ENCODE measurements around the gene CGRRF1.

Gene CGRRF1

DNA sequence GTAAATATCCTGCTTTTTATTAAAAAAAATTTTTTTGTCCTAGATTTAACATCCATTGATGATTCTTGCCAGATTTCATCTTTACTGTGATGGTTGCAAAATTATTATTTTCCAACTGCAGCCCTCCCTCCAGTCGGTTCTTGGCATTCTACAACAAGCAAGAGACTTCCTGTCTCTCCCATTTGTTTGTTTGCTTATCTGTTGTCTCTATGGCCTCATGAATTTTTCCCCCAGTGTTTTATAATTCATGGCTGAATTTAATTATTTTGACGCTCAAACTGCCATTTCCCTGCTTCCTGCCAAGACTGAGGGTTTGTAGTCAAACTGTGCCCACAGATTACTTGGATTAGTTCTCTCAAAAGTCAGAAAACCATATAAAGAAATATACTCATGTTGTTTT lies 25.9 kb downstream of the CGRRF1 start:
- no peak for DNase-seq (ENCODE audit: low read depth)
- TF ChIP-seq CTCF (conservative IDR thresholded peaks at IDR 0.05; ENCODE audit: low read depth, low read length) = no peak
- no peak overlapping the region for H3K4me3 ChIP-seq (ENCODE audit: low read depth, low read length)

- no peak for TF ChIP-seq CTCF (conservative IDR thresholded peaks at IDR 0.05; ENCODE audit: low read depth, low read length)
- no peak for DNase-seq (ENCODE audit: low read depth)
- H3K4me3 ChIP-seq (ENCODE audit: low read depth, low read length) = no peak overlapping the region
These were observed 27.9 kb downstream of the CGRRF1 start for GRCh38 chr14:54537651-54538050.

DNA sequence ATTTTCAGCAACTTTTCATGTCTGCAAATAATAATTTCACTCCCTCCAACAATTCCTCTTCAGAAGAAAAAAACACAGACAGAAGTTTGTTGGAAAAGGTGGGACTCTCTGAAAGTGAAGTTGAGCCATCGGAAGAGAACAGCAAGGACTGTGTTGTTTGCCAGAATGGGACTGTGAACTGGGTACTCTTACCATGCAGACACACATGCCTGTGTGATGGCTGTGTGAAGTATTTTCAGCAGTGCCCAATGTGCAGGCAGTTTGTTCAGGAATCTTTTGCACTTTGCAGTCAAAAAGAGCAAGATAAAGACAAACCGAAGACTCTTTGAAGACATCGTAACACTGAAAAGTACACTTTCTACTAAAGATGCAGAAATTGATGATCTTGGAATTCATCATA lies 28.3 kb downstream of the CGRRF1 start:
- TF ChIP-seq CTCF (conservative IDR thresholded peaks at IDR 0.05; ENCODE audit: low read depth, low read length) = no peak
- no peak overlapping the region for H3K4me3 ChIP-seq (ENCODE audit: low read depth, low read length)
- no peak for DNase-seq (ENCODE audit: low read depth)

DNA sequence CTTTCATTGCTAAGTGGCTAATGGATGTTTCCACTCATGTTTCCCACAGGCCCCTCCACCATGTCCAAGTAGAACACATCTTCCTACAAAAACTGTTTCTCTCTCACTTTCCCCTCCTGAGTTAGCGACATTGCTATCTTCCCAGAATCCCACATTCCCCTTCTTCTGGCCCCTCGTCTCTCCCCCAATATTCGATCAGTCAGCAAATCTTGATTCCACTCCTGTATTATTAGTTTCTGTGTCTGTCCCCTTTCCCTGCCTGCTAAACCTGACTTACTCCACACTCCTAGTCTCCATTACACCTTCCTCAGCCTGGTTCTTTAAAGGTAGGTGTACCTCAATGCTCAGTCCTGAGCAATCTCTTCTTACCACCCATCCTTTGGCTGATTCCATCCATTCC lies 37.9 kb downstream of the CGRRF1 start:
- no peak for TF ChIP-seq CTCF (conservative IDR thresholded peaks at IDR 0.05; ENCODE audit: low read depth, low read length)
- DNase-seq (ENCODE audit: low read depth) = no peak

DNA sequence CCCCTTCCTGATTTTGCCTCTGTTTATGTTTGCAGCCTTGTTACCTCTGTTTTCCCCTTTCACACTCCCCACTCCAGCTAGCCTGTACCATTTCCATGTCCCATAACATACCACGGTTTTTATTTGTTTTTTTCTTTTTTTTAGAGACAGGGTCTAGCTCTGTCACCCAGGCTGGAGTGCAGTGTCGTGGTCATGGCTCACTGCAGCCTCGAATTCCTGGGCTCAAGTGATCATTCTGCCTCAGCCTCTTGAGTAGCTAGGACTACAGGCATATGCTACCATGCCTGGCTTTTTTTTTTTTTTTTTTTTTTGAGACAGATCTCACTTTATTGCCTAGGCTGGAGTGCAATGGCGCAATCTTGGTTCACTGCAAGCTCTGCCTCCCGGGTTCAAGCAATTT lies 38.8 kb downstream of the CGRRF1 start:
- no peak for TF ChIP-seq CTCF (conservative IDR thresholded peaks at IDR 0.05; ENCODE audit: low read depth, low read length)
- no peak for DNase-seq (ENCODE audit: low read depth)

More for the DNA sequence above, 37.9 kb downstream of the CGRRF1 start:
- no peak overlapping the region for H3K4me3 ChIP-seq (ENCODE audit: low read depth, low read length)

GRCh38 chr14:54549862-54550261 lies 40.2 kb downstream of the CGRRF1 start:
- no peak for DNase-seq (ENCODE audit: low read depth)
- no peak for TF ChIP-seq CTCF (conservative IDR thresholded peaks at IDR 0.05; ENCODE audit: low read depth, low read length)
- no peak overlapping the region for H3K4me3 ChIP-seq (ENCODE audit: low read depth, low read length)

More for the DNA sequence above, 38.8 kb downstream of the CGRRF1 start:
- no peak overlapping the region for H3K4me3 ChIP-seq (ENCODE audit: low read depth, low read length)

DNA sequence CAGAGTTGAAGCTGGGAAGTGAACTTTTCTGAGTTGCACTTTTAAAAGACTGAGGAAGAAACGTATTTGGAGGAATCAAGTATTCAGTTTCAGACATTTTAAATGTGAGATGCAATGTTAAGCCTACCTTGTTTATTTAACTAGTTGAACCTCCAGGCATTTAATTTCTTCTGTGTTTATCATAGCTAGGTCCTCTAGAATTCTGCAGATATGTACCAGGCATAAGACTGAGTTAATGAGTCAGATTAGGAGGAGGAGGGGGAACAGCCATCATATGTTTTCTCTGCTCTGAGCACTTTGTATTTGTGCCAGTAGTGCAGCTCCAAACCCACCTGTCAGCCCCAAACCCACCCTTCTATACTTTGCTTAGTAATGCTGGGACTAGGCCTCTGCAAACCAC lies 40.8 kb downstream of the CGRRF1 start:
- no peak overlapping the region for H3K4me3 ChIP-seq (ENCODE audit: low read depth, low read length)
- TF ChIP-seq CTCF (conservative IDR thresholded peaks at IDR 0.05; ENCODE audit: low read depth, low read length) = no peak
- peak; percentile 2 for DNase-seq (ENCODE audit: low read depth)

Data from choroid plexus epithelial cell (primary cell).